ENCODE measurements around the gene WDR46.
A peak's percentile ranks its signal among the peaks of the same experiment; 100 is the strongest.

Gene WDR46

DNA sequence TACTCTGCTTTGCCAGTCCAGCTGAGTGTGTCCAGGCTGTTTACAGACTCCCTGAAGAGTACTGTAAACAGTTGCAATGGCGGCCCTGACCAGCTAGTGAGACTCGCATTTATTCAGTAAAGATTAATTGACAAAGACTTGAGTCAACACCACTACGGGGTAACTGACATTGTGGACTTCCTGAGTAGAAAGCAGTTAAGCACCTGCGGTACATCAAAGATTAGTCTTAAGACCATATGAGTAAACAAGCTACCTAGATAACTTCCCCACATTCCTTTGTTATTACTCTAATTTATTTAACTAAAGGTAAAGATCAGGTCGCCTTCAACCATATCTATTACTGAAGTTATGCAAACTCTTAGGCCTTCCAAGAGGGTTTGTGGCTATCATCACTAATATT, 30.0 kb downstream of the WDR46 start:
- no peak for DNase-seq

DNA sequence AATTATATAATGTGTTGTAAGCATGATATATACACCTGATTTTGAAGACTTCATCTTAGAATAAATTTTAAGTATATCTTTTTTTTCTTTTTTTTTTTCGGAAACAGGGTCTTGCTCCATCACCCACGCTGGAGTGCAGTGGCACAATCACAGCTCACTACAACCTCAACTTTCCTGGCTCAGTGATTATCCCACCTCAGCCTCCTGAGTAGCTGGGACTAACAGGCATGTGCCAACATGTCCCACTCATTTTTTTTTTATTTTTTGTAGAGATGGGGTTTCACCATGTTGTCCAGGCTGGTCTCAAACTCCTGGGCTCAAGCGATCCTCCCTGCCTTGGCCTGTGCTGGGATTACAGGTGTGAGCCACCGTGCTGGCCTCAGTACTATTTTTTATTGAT, 34.4 kb downstream of the WDR46 start:
- DNase-seq = no peak

DNA sequence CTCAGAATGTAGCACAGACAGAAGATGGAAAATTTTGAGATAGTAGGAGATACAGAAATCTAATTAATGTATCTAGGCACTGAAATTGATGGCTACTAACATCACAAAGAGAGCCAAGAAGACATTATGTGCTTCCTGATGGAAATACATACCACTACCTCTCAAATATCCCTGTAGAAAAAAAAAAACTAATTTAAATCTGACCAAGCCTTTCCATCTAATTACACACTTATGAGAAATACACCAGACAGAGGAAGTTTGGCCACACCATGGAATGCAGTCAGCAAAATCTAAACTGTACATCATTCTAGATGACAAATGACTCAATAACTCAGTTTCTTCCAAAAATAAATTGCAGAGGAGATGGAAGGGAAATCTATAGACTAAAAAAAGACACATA, 36.3 kb downstream of the WDR46 start:
- DNase-seq = no peak

DNA sequence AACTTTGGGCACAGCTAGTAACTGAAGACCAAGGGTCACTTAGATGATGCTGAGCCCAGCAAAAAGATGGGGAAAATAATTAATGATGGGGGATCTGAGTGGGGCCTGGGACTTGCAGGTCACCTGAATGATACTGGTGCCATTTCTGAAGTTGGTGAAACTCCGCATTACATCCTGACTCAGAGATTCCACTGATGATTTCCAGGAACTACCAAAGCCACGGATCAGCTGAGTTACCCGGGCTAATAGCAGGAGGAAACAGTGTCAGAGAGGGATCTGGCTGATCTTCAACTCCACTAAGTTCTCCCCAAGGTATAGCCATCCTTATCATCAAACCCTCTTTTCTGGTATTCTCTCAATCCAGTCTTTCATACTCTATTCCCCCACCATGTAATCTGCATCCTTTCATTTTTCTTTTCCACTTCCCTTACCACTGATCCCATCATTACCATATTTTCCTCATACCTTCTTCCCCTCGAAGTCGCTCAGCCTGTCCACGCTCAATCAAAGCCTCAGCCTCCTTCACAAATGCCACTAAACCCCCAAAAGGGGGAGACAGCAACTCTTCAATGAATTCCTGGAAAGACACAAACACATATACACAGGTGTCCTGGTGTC, 37.5 kb downstream of the WDR46 start:
- DNase-seq = no peak

DNA sequence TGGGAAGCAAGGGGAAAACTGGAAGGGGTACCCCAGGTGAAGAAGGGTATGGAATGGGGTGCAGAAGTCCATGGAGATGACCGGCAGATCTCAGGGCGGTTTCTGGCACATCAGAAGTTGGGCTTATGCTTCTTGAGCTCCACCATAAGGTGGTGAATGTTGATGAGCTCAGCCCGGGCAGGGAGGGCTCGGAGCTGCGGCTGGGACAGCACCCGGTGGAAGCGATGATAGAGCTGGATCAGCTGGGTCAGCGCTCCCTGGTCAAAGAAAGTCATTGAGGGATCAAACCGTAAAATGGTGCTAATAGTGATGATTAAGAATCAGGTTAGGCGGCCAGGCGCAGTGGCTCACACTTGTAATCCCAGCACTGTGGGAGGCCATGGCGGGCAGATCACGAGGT, 38.3 kb downstream of the WDR46 start:
- DNase-seq = no peak

DNA sequence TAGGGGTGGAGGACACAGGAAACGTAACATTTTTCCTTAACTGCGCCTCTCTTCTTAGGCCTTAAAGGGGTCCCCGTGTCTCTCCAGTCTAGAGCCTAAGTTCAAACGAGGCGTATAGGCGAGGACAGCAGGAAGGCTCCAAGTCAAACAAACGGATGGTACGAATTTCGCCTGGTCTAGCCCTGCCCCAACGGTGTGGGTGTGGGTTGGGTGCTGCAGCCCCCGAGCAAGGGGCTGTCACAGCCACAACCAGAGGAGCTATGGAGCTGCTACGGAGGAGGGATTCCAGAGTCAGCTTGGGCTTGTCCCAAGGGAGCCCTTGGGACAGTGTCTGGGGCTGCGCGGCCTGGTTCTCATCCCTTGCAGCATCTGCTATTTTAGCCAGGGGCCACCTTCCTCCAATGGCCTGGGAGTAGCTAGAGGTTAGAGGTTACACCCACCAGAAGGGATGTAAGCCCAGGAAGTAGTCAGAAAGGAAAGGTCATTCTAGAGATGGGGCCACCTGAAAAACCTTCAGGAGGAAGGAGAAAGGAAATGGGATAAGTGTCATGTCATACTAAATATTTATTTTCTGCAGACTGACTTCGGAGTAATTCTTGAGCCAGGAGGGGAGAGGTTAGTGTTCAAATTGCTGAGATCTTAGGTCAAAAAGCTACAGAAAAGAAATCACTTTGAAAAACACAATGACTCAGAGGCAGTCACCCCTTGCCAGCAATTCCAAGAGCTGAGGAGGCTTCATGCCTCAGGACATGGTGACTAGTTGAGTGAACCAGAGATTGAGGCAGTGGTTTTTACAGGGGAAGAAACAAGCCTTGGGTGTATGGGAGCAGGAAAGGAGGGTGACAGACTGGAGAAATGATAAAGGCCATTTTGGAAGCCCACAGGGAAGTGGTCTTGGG, 39.1 kb downstream of the WDR46 start:
- DNase-seq = no peak

DNA sequence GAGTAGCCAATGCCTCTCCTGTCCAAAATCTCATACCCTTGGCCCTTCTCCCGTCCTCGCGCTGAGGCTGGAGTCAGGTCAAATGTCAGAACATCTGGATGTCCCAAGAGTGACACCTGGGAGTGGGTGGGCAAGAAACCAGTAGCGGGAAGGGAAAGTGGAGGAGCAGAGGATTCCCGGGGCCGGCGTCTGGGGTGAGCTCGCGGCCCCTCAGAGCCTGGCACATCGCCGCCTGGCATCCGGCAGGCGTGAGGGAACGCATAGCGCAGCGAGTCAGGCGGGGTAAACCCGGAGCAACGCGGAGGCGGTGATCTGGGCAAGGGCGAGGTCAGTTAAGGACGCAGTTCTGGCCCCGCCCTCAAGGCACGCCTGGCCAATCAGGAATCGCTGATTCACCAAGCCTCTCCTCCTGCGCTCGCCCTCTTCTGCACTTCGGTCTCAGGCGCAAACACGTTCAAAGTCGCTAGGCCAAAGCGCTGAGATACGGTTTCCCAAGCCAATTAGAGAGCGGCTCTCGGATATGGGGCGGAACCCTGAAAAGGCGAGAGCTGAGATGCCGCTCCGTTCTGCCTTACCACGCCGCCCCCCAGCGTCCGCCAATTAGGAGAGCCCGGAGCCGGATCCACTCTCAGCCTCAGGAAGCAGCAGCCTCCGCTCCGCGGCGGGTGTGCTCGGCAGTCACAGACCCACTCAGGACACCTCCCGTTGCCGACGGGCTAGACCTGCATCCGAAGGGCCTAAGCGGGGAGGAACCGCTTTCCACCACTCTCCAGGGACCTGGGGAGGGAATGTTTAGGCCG, 39.9 kb downstream of the WDR46 start:
- peak; percentile 93 for DNase-seq

DNA sequence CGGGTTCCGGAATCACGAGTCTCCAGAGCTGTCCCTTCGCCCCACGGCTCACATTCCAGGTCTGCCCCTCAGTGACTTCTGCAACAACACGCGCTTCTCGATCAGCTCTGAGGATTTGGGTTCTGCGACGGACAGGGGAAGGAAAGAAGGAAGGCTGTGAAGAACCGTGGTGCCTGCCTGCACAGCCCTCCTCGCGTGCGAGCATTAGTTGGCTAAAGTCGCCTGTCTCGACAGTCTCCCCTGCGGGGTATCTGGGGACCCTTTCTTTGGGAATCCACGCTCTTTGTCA, 40.5 kb downstream of the WDR46 start:
- DNase-seq = no peak

DNA sequence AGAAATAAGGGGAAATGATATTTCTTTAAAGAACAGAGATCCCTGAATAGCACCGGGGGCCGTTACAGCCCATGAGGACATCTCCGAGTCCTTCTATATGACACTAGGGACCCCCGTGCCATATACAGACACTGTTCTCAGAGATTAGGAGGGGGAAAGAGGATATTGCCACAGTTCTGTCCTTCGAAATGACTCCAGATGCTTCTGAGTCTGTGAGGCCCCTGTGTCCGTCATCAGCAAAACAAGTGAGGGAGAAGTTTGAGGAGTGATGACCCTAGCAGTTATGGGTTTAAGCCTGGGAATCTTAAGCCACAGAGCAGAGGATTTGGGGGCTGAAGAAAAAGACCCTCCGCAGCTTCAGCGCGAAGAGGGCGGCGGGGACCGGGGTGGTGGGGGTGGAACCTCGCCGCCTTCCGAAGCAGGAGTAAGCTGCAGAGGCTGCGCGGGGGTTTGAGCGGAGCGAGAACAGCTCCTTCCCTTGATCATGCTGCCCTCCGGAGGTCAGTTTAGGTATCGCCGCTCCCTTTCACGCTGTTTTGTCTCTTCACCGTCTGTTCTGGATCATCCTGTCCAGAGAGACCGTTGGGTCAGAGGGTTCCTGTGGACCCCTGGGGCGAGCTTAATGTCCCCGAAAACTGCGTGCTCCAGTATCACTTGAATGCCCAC, 40.9 kb downstream of the WDR46 start:
- peak; percentile 92 for DNase-seq

DNA sequence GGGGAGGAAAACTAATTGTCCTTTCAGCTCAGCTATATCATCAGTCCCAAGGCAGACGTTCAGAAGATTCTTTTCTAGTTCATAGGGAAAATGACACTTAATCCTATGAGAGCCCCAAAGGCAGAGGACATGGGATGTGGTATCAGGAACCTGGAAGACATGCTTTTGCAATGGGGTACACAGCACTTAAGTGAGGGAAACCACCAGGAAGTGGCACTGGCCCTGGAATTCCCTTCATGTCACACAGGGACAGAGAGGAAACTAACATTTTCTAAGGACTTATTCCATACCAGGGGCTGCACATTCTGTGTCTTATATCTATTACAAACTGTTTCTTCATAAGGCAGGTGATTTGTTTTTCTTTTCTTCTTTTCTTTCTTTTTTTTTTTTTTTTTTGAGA, 45.6 kb downstream of the WDR46 start:
- no peak for DNase-seq

DNA sequence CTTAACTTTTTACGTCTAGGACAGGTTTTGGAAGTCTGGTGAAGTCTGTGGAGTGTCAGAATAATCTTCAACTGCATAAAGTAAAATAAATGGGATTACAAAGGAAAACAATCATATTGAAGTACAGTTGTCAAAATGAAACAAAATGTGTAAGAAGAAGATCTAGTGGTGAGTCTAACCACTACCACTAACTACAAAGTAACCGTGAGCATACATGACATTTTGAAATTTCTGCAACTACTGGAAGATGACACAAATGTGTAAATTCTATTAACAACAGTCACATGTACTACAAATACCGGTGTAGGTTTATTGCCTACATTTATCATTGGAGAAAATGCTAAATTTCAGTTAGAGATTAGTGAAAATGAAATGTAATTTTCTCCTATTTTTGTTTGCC, 47.1 kb downstream of the WDR46 start:
- DNase-seq = no peak

DNA sequence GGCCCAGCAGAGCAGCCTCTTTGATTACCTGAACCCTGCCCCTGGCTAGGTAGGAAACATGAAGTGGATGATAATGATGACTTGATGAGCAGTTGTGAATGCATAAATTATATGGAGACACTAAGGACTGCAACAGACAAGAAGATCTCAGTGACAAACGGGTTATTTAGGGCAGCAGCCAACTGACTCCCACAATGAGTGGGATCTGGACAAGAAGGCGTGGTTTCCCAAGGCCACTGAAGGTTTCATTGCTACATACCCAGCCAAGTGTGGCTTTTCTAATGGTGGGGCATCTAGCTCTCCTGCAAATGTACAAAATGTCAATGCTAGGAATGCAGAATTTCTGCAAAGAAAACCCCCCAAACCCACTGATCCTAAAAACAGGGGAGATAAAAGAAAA, 51.3 kb downstream of the WDR46 start:
- DNase-seq = no peak

DNA sequence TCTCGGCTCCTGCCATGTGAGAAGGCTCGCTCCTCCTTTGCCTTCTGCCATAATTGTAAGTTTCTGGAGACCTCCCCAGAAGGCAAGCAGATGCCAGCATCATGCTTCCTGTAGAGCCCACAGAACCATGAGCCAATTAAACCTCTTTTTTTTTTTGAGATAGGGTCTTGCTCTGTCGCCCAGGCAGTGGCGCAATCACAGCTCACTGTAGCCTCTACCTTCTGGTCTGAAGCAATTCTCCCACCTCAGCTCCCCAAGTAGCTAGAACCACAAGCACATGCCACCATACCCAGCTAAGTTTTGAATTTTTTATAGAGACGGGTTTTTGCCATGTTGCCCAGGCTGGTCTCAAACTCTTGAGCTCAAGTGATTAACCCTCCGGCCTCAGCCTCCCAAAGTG, 52.2 kb downstream of the WDR46 start:
- DNase-seq = no peak

DNA sequence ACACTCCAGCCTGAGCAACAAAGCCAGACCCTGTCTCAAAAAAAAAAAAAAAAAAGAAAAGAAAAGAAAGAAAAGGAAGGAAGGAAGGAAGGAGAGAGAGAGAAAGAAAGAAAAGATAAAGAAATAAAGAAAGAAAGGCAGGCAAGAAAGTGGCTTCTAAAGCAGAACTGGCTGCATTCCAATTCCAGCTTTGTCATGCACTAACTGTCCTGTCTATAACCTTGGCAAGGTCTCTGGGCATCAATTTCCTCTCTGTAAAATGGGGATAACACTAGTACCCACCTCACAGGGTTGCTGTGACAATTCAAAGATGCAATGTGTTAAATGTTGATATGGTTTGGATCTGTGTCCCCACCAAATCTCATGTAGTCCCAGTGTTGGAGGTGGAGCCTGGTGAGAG, 52.7 kb downstream of the WDR46 start:
- no peak for DNase-seq

DNA sequence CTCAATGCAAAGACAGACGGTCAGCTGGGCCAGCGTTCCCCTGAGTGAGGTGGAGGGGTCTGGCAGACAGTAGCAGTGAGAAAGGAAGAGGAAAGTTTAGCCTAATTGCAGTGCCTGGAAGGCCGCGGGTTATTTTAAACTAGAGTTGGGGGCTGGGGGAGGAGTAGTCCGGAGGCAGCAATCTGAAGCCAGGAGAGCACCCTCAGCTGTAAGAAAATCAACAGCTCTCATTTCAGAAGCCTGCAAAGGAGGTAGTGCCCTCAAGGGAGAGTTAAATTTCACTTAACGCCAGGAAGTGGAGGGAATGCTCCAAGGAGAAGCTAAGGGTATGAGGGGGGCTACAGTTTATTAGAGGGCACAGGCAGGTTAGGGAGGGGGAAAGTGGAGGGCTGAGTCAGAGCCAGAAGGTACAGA, 53.8 kb downstream of the WDR46 start:
- DNase-seq = no peak

Measured in activated naive CD4-positive, alpha-beta T cell treated with anti-CD3 and anti-CD28 coated beads, Interleukin-2, amount 50 U/mL, for 16 hours (primary cell).